GM18505 (cell line): ENCODE data around the gene TMEFF2.
A peak's percentile ranks its signal among the peaks of the same experiment; 100 is the strongest.

ENCODE experiments used
- ATAC-seq: cut with Tn5 transposase; IDR thresholded peaks from one replicate; pipeline ENCODE4 v1.9.1; 2021; ENCODE audit not compliant: unreplicated experiment
- POLR2A ChIP-seq: IDR thresholded peaks from 4 replicates; pipeline ENCODE4 v1.6.1; 2011; ENCODE audit warnings: borderline replicate concordance; ENCODE audit not compliant: insufficient read depth, insufficient read length; ENCODE audit errors: extremely low read depth

The TMEFF2 gene

DNA sequence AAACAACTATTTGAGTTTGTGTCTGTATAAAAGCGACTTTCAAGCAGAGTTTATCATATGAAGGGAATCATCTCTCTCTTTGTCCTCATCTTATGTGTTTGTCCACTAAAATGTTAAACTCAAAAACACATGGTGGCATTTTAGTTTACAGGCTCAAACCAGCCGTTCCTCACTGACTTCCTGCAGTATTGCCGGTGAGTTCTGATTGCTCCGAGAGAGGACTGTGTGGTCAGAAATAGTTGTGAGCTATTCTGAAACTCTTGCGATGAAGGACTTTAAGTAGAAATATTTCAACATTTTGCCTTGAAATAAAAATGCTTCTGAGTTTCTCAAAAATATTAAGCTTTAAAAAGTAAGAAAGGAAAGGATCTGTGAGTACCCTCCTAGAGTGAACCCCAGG lies 184.7 kb downstream of the TMEFF2 start:
- no peak for TF ChIP-seq POLR2A
- ATAC-seq = no peak

DNA sequence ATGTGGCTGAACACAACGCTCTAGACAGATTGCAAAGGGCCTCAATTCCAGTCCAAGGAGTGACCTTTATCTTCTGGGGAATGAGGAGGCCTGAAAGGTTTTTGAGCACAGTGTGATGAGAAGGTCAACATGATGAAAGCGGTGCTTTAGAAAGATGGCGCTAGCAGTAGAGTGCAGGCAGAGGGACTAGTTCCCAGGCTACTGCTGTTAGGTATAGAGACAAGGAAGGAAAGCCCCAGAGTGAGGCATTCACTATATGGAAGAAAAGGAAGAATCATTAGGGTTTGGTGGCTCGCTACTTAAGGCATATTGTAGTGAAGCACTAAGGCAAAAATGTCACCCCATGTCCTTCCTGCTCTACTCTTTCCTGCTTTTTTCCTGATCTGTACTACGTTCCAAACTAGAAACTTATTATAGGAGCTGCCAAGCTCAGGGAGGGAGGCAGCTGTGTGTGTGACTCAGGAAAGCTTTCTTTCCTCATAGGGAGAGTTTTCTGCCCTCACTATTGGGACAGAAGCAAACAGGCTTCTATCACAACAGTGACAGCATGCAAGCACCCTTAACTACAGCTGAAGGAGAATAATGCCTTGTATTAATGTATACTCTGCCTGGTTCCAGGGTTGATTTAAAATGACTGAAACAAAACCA lies 187.0 kb downstream of the TMEFF2 start:
- no peak for ATAC-seq
- no peak for TF ChIP-seq POLR2A

DNA sequence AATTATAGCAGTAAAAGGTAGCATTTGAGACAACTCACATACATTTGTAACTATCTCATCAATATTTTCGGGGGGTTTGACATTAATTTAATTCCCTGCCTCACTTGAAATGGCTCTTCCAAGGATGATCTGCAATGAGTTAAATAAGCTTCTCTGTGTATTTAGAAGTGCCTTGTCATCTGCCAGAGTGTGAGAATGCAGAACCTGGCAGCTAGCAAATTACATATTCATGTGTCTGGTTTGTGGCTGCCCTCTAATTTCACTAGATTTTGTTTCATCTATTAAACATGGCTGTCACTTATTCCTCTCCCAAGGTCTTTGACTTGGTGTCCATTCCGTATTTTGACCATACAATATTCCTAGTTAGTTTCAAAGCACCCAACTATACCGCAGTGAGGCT lies 189.5 kb downstream of the TMEFF2 start:
- no peak for ATAC-seq
- TF ChIP-seq POLR2A = no peak

DNA sequence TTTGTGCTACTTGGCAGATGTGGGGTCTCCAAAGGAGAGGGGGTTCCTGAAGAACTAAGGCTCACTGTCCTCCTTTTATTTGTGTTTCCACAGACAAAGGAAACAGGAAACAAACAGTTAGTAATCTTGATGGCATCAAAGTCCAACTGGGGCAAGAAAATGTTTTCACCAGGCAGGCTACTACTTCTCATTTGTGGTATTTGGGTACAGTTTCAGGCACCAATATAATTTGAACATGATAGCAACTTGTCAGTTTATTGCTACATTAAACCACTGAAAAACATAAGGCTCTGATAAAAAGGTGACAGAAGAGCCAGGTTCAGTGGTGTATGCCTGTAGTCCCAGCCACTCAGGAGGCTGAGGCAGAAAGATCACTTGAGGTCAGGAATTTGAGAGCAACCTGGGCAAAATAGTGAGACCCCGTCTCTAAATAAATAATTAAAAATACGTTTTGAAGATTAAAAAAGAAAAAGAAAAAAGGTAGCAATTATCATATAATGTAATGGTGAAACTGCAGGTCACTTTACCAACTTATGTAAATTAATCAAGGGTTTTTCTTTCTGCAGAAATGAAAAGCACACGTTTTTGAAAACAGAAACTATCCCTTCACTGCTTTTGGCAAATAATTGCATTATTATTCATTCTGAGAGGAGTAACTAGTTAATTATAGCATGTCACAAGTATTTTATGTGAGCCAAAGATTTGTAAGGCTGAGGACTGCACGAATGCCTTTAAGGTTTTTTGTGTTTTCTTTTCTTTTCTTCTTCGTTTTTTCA lies 190.4 kb downstream of the TMEFF2 start:
- peak; percentile 60 for ATAC-seq
- TF ChIP-seq POLR2A = no peak

DNA sequence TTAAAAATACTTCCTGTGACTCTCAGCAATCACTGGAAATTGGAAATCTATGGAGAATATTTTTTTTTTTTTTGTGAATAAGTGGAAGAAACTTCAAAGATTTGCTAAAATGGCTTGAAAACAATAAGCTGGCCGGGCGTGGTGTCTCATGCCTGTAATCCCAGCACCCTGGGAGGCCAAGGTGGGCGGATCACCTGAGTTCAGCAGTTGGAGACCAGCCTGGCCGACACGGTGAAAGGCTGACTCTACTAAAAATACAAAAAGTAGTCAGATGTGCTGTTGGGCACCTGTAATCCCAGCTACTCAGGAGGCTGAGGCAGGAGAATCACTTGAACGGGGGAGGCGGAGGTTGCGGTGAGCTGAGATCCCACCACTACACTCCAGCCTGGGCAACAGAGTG lies 192.3 kb downstream of the TMEFF2 start:
- TF ChIP-seq POLR2A = no peak
- no peak for ATAC-seq

DNA sequence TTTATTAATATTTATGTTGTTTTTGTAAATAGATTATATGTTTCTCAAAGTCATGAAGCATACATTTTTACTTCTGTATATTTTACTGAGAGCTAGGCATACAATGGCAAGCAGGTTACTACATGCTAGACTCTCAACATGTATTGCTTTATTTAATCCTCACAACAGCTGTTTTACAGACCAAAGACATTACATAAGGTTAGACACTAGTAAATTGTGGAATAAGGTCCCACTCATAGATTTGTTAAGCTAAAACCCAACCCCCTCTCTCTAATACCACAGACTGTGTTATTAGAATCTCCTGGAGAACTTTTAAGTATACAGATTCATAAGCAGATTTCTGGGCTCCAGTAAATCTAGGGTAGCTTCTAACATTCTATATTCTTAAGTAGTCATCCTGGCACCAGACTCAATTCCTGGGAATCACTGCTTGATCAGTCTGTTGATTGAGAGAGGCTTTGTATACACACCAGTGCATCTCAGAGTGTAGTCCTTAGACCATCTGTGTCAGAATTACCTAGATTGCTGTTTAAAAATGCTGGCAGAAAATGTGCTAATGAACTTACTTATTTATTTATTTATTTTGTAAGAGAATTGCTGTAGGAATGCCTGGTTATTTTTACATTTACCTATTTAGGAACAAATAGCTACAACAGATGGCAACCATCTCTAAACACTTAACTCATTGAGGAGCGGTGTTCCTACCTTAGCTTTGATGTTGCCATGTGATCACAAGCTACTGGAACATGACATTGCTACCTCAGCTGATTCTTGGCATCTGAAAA lies 194.3 kb downstream of the TMEFF2 start:
- ATAC-seq = no peak
- no peak for TF ChIP-seq POLR2A

DNA sequence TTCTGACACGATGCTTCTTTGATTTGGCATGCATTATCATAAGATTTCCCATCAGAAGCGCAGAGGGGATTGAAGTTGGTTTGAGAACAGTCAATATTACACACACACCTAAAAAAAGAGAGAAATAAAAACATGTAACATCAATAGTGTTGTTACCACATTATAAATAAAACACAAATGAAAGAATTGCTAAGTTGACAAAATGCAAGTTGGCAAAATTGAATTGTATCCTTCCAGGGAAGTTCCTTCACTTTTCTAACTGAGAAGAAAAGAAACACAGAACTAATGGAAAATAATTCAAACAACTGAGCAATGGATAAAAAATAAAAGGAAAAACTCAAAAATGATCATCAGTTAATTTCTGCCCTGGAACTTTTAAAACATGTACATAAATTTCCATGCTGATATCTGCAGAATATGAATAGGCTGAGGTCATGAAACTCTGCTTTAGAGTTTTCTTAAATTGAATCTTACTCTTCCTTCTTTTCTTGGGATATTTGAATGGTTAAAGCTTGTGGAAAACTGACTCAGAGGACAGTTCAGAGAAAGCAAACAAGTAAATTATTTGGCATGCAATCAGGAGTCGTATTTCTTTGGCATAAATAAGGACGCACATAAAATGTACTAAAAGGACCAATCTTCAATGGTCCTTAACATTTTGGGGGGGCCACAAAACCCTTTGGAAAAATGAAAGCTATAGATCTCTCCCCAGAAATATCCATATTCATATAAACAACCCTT lies 195.5 kb downstream of the TMEFF2 start:
- TF ChIP-seq POLR2A = no peak
- ATAC-seq = no peak

DNA sequence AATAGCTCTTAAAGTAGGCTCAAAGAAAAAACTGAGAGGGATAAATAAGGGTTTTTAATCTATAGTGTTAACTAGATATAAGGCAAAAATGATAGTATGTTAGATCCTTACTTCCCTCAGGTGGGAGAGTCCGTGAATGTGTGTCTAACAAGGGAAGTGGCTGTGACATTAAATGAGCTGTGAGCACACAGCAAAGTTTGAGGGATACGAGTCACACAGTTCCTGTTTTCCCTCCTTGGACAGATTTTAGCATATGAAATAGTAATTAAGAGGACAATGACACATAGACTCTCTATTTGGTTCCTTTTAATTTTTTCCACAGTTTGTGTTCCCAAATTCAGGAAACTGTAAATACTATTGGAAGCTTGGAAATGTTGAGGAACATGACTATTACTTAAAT lies 199.4 kb downstream of the TMEFF2 start:
- ATAC-seq = no peak
- no peak for TF ChIP-seq POLR2A

DNA sequence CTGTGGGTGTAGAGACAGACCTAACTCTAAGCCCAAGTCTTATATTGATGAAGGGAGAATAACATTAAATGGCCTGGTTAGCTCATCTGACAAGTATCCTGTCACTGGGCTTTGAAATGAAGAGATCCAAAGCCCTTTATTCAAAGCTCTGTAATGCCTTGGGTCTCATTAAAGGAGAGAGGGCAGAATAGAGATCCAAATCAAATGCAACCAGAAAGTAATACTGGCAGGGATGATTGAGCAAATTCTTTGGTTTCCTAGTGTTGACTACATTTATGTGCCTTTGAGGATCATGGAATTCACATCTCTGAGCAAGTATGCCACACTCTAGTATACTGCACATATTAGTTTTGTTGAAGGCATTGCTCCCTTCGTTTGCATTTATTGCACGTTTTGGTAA lies 200.0 kb downstream of the TMEFF2 start:
- TF ChIP-seq POLR2A = no peak
- no peak for ATAC-seq

DNA sequence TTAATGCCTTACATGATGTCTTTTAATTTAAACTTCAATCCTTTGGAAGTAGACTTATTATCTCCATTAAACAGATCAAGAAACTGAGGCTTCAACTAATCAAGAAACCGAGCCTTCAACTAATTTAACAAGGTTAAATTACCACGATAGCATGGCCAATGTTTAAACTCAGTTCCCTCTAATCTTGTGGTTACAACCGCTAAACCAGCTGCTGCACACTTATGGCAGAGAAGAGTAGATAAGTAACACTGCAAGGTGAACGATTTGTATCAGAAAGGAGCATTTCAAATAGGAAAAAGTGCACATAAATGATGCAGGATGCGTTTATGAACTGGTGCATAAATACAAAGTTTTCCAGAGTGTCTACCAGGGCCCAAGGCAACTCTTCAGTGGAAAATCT lies 203.3 kb downstream of the TMEFF2 start:
- ATAC-seq = no peak
- no peak for TF ChIP-seq POLR2A

DNA sequence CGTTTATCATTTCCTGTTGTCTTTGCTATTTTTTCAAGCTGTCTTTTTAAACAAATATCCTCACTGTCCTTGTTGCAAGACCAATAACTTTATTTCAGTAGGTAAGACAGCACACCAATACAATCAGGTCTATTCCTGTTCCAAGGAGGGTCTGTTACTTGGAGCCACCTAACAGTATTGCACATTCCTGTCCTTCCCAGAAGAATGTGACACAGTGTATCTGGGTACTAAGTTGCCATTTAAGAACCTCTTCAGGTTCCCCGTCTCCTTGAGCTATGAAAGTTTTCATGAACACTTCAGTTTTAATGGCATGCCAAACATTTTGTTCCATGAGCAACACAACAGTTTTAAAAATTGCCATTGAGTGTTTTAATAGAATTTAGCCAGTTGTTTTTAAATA lies 209.0 kb downstream of the TMEFF2 start:
- ATAC-seq = no peak
- no peak for TF ChIP-seq POLR2A

DNA sequence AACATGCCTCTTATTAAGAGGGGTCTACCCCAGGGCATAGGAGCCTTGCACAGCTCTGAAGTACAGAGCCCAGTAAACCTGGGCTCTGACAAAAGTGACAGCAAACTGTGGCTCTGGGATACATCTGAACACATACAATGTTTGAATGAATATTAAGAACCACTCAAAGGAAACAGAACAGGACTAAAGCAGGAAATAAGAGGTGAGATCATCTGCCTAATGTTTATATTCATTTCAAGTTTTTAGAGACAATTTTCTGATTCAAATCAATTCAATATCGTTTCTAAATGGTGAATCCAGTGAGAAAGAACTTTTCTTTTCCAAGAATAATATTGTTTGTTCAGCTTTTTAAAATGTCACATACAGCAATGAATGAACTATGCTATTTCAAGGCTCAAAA lies 211.1 kb downstream of the TMEFF2 start:
- ATAC-seq = no peak
- no peak for TF ChIP-seq POLR2A

DNA sequence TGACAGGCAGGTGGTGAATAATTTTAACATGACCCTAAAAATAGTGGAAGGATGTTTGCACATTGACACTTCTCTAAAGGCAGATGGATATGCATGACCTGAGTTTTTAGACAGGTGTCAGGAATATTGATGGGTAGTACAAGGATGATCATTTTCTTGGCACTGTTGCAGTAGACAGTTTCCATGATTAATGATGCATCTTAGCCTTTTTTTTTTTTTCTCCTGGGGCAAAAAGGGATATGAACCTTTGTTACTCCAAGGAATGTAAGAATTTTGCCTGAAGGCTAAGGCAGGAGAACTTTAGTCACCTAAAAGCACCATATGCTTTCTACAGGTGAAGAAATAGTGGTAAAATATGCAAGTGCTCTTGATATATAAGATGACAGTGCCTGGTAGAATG lies 211.5 kb downstream of the TMEFF2 start:
- TF ChIP-seq POLR2A = no peak
- ATAC-seq = no peak
